ENCODE data around the gene CC2D1A.

Gene CC2D1A

GRCh38 chr19:13937479-13938300 is 31.7 kb downstream of the CC2D1A start:
- no peak for DNase-seq (ENCODE audit: low read depth)

GRCh38 chr19:13938301-13939064 is 32.5 kb downstream of the CC2D1A start, which contains the start of gene PODNL1:
PODNL1 (minus strand) TSS chr19:13938417; CDS start chr19:13938181, 236 bp downstream.
- no peak for DNase-seq (ENCODE audit: low read depth)

- no peak for DNase-seq (ENCODE audit: low read depth)
Observed at GRCh38 chr19:13942023-13942684, 36.2 kb downstream of the CC2D1A start.

GRCh38 chr19:13946414-13946813 is 40.4 kb downstream of the CC2D1A start:
- no peak for DNase-seq (ENCODE audit: low read depth)

- DNase-seq (ENCODE audit: low read depth), result no peak
Observed at GRCh38 chr19:13951043-13951442, 45.0 kb downstream of the CC2D1A start.

GRCh38 chr19:13951799-13952153 is 45.8 kb downstream of the CC2D1A start:
- DNase-seq (ENCODE audit: low read depth), result no peak

GRCh38 chr19:13952154-13952930 is 46.3 kb downstream of the CC2D1A start, which contains the start of gene DCAF15:
DCAF15 (plus strand) TSS chr19:13952509; CDS start chr19:13952513, 4 bp downstream.
- DNase-seq (ENCODE audit: low read depth), result peak; percentile 97

GRCh38 chr19:13952931-13953531 is 47.0 kb downstream of the CC2D1A start:
- no peak for DNase-seq (ENCODE audit: low read depth)

- no peak for DNase-seq (ENCODE audit: low read depth)
Observed at GRCh38 chr19:13954185-13954584, 48.2 kb downstream of the CC2D1A start.

GRCh38 chr19:13955662-13956364 is 49.8 kb downstream of the CC2D1A start:
- DNase-seq (ENCODE audit: low read depth), result no peak

- DNase-seq (ENCODE audit: low read depth), result no peak
Observed at GRCh38 chr19:13956365-13956744, 50.4 kb downstream of the CC2D1A start.

- DNase-seq (ENCODE audit: low read depth), result no peak
Observed at GRCh38 chr19:13957051-13957450, 51.0 kb downstream of the CC2D1A start.

GRCh38 chr19:13958043-13958442 is 52.0 kb downstream of the CC2D1A start:
- no peak for DNase-seq (ENCODE audit: low read depth)

- DNase-seq (ENCODE audit: low read depth), result no peak
Observed at GRCh38 chr19:13959141-13959961, 53.4 kb downstream of the CC2D1A start.

- no peak for DNase-seq (ENCODE audit: low read depth)
Observed at GRCh38 chr19:13959962-13960862, 54.2 kb downstream of the CC2D1A start.

- no peak for DNase-seq (ENCODE audit: low read depth)
Observed at GRCh38 chr19:13960863-13961784, 55.1 kb downstream of the CC2D1A start.

- no peak for DNase-seq (ENCODE audit: low read depth)
Observed at GRCh38 chr19:13961826-13962698, 56.1 kb downstream of the CC2D1A start.

All from stimulated activated CD8-positive, alpha-beta memory T cell treated with anti-CD3 and anti-CD28 coated beads, Interleukin-12 subunit alpha, Interleukin-12 subunit beta, amount 100 ng/mL, for 4 hours (primary cell).